NCI-H2171 (cell line): Measurements from ENCODE around the gene TRAM2.

Source experiments
- DNase-seq: peaks from one replicate; lab custom pipeline; 2025; lab: John Stamatoyannopoulos, UW

The TRAM2 gene

GRCh38 chr6:52566853-52567279, 10.0 kb downstream of the TRAM2 start:
- no peak for DNase-seq

- DNase-seq: no peak
Observed at GRCh38 chr6:52566201-52566600, 10.7 kb downstream of the TRAM2 start.

GRCh38 chr6:52564856-52565255, 12.0 kb downstream of the TRAM2 start:
- DNase-seq: no peak

GRCh38 chr6:52562911-52563310, 13.9 kb downstream of the TRAM2 start:
- no peak for DNase-seq

DNA sequence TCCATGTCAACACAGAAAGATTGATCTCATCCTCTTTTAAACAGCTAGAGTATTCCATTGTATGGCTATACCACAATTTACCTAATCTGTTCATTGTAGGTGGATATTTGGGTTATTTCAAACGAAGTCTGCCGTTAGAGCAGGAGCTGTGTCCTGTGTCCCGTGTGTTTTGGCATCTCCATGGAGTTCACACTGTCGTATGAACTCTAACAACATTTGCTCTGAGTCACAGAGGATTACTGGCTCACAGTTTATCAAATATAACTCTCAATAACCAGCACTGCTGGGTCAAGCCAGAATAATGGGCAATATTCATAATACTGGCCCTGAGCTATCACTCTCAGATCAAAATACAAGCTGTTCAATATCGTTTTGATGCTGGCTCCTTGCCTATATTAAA, 16.4 kb downstream of the TRAM2 start:
- no peak for DNase-seq

GRCh38 chr6:52558266-52559000, 18.4 kb downstream of the TRAM2 start:
- DNase-seq: no peak

GRCh38 chr6:52557389-52558265, 19.2 kb downstream of the TRAM2 start:
- DNase-seq: no peak

DNA sequence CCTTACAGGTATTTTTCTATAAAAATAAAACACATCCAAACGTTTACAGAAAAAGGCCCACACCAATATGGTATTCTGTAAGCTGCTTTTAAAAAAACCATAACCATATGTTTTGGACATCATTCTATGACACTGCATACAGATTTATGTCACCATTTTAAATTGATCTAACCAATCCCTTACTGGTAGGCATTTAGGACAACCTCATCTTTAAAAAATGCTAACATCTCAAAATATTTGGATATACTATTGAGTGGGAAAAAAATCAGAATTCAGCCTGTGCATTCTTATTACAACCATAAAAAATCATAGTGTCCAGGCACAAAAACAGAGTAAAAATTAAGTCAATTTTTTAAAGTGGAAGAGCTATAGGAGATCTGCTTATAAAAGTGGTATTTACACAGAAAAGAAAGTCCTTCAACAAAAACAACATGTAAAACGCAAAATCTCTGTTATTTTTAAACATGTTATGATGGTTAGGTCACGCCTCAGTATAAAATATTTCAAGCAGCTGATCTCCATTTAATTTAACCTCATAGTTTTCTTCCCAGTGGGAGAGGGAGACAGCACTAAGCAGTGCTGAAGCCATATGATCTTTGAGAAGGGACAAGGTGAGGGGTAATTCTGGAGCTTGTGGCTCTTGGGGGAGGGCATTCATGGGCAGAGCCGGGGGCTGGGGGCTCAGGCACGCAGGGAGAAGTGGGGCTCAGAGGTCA, 21.2 kb downstream of the TRAM2 start:
- DNase-seq: no peak

GRCh38 chr6:52554684-52555280, 22.1 kb downstream of the TRAM2 start:
- DNase-seq: no peak

- no peak for DNase-seq
Observed at GRCh38 chr6:52553719-52554118, 23.1 kb downstream of the TRAM2 start.

GRCh38 chr6:52553158-52553557, 23.7 kb downstream of the TRAM2 start:
- DNase-seq: no peak

- no peak for DNase-seq
Observed at GRCh38 chr6:52552278-52552643, 24.6 kb downstream of the TRAM2 start.

- DNase-seq: peak; percentile 56
Observed at GRCh38 chr6:52551483-52552277, 25.2 kb downstream of the TRAM2 start.

GRCh38 chr6:52550870-52551269, 26.0 kb downstream of the TRAM2 start:
- no peak for DNase-seq

GRCh38 chr6:52550014-52550575, 26.8 kb downstream of the TRAM2 start:
- DNase-seq: no peak

DNA sequence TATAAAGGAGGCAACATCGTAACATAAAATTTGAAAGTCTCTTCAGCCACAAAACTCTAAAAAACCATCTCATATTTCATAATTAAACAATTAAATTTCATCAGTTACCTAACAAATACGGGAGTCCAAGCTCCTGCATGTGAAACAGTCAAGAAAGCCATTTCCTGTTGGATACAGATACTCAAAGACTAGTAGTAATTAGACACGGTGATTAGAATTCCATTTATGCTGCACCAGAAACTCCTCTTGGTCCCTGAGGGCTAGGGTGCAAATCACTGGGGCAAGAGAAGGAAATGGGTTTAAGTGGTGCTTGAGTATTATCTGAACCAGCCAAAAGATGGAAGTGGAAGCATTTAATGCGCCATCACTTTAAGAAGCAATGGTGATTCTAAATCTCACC, 27.4 kb downstream of the TRAM2 start:
- DNase-seq: no peak

DNA sequence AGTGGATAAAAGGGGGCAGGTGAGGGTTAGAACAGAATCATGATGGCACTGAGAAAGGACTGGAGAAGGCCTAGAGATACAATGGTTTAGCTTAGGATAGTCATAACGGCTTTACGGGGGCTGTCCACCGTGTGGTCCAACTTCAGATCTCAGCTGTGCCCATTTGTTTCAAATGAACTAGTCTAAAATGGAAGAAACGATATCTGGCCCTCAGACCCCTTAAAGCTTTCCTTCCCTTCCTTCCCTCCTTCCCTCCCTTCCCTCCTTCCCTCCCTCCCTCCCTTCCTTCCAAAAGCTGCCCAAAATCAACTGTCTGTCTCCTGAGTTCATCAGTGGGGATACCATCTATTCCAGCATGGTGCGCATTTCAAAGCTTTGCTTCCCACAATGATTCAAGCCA, 27.9 kb downstream of the TRAM2 start:
- no peak for DNase-seq

- DNase-seq: no peak
Observed at GRCh38 chr6:52548353-52548713, 28.5 kb downstream of the TRAM2 start.

GRCh38 chr6:52547647-52548352, 29.1 kb downstream of the TRAM2 start:
- no peak for DNase-seq

- no peak for DNase-seq
Observed at GRCh38 chr6:52546678-52547077, 30.2 kb downstream of the TRAM2 start.

DNA sequence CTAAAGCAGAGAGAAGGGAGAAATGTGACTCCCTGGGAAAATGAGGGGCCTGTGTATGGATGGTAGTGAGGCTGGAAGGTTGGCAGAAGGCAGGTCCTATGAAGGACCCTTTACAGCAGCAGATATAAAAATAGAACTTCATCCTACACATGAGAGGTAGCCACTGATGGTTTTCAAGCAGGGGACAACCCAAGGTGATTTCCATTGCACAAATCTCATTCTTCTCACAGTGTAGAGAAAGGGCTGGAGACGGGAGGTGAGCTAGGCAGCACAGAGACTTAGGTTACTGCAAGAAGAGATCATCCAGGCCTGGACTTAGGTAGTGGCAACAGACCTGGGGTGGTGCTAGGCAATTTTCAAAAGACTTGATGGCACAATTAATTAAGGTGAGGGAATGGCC, 30.7 kb downstream of the TRAM2 start:
- DNase-seq: no peak
